AG10803 (cell line): ENCODE measurements around the gene CES5A.

Source experiments
- DNase-seq: peaks from one replicate; pipeline ENCODE4 v3.0.0; 2010; ENCODE audit warnings: low read depth
- H3K4me3 ChIP-seq: 2 replicates; pipeline ENCODE4 v1.5.1; 2011; ENCODE audit warnings: mild to moderate bottlenecking, low read length, control low read depth
- TF ChIP-seq, protein P1 (sequence below): conservative IDR thresholded peaks from 2 replicates; pipeline ENCODE4 v1.5.1; 2011; ENCODE audit warnings: mild to moderate bottlenecking, low read length, control low read depth, inconsistent platforms

The CES5A gene

DNA sequence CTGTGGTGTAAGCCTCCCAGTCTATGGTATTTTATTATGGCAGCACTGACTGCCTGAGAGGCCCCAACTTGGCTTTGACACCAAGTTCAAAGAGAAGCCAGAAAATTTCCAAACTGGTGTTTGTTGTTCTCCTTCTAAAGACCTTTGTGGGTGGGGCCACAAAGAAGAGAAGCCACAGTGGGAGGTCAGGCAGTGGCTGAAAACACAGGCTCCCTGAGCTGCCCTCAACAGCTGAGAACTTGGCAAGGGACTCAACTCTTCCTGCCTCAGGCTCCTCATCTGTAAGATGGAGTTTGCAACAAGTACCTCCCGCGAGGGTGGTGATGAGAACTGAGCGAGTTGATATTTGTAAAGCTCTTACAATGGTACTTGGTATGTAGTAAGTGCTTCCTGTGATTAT is 18.2 kb downstream of the CES5A start:
- TF ChIP-seq, protein P1, sequence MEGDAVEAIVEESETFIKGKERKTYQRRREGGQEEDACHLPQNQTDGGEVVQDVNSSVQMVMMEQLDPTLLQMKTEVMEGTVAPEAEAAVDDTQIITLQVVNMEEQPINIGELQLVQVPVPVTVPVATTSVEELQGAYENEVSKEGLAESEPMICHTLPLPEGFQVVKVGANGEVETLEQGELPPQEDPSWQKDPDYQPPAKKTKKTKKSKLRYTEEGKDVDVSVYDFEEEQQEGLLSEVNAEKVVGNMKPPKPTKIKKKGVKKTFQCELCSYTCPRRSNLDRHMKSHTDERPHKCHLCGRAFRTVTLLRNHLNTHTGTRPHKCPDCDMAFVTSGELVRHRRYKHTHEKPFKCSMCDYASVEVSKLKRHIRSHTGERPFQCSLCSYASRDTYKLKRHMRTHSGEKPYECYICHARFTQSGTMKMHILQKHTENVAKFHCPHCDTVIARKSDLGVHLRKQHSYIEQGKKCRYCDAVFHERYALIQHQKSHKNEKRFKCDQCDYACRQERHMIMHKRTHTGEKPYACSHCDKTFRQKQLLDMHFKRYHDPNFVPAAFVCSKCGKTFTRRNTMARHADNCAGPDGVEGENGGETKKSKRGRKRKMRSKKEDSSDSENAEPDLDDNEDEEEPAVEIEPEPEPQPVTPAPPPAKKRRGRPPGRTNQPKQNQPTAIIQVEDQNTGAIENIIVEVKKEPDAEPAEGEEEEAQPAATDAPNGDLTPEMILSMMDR, result no peak
- H3K4me3 ChIP-seq, result no peak overlapping the region
- no peak for DNase-seq

DNA sequence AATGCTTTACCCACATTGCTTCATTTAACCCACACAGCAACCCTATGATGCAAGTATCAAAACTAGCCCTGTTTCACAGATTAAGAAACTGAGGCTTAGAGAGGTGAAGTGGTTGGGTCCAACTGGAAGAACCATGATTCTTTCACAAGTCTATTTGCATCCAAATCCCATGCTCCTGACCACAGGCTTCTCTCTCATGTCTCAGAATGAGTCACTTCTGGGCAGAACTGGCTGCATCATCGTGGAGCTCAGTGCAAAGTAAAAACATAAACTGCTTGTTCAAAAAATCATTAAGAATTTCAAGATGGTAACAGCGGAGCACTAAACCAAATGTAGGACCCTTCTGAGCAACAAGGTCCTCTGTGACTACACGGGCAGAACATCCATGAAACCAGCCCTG is 22.1 kb downstream of the CES5A start:
- DNase-seq, result peak; percentile 45
- no peak overlapping the region for H3K4me3 ChIP-seq
- TF ChIP-seq, protein P1, result no peak

DNA sequence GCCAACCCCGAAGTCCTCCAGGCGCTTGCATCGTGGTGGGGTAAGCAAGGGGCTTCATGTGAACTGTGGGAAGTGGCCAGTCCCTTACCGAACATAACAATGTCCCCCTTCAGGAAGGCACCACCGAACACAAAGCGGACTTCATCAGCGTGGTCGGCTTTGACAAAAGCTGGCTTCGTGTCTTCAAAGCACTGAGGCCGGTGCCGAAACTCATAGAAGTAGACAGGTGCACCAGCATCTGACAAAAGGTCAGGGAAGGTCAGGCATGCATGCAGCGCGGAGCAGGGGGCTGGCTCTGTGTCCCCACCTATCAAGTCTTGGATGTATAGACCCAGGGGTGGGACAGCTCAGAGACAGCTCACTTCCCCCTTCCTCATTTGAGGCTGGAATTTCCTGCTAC is 25.6 kb downstream of the CES5A start:
- no peak for DNase-seq
- TF ChIP-seq, protein P1, result no peak
- no peak overlapping the region for H3K4me3 ChIP-seq

DNA sequence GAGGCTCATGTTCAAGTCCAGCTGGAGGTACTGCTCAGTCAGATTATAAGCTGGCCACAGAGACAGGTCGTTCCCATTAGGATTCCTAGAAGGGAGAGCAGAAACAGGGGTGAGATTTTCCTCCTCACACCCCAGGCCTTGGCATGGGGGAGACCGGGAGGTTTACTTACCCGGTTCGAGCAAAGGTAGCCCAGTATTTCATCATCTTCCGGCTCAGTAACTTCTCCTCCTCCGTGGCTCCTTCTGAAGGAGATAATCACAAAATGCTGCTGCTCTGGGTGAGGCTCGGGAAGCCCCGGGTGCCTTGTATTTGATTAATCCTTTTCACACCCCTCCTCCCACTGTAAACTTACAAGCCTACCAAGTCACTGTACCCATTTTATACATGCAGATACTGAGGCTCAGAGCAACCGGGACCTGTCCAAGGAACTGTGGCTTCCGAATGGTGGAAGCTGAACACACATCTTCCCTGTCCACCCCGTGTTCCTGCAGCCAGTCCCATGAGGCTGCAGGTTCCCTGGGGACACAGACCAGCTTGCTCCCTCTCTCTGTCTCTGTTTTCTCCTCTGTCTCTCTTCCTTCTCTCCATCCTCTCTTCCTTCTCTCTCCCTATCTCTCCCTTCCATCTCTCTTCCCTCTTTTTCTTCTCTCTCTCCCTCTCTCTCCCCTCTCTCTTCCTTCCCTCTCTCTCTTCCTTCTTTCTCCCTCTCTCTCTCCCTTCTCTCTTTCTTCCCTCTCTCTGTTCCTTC is 28.4 kb downstream of the CES5A start:
- TF ChIP-seq, protein P1, result no peak
- H3K4me3 ChIP-seq, result no peak overlapping the region
- DNase-seq, result no peak

DNA sequence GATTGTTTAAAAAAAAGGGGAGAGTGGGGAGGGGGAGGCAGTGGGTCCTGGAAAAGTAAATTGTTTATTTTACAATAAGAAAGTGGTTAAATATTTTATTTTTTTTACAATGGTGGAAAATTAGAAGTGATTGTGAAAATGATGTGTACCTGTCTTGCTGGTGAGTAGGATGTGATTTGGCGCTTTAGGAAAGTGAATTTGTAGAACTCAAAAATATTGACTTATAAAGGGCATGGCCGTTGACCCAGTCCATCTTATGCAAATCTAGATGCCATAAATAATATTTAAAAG is 32.1 kb downstream of the CES5A start:
- no peak for DNase-seq
- TF ChIP-seq, protein P1, result no peak

DNA sequence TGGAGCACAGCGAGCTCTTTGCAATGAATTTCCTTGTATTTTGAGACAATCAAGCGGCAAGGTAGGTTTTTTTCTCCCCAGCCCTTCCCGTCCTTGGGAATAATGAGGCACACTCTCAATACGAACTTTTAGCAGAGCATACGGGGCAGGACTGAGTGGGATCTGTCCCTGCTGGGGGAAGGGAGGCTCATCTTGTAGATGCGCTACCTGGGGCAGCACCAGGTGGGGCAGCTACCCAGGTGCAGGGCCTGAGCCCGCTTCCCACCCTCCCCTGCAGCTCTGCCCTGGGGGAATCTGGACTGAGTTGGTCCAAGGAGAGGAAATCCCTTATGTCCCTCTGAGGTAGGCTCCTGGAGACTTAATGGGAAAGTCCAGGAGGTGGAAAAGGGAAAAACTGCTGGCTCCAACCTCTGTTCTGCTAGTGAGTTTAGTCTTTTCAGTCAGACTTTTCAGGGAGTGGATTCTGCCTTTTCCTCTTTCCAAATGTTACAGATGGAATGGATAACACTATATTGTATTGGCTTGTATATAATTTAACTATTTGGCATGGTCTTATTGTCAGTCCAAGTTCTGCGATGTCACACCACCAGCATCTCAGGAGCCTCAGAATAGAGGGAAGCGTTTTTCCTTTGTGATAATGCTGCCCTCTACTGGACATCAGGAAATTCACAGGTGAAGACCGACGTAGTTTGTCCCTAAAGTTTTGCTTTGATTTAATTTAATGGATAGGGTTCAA is 32.6 kb downstream of the CES5A start:
- H3K4me3 ChIP-seq, result no peak overlapping the region
- TF ChIP-seq, protein P1, result peak; percentile 76
- peak; percentile 42 for DNase-seq

More for the DNA sequence above, 32.1 kb downstream of the CES5A start:
- H3K4me3 ChIP-seq, result no peak overlapping the region

DNA sequence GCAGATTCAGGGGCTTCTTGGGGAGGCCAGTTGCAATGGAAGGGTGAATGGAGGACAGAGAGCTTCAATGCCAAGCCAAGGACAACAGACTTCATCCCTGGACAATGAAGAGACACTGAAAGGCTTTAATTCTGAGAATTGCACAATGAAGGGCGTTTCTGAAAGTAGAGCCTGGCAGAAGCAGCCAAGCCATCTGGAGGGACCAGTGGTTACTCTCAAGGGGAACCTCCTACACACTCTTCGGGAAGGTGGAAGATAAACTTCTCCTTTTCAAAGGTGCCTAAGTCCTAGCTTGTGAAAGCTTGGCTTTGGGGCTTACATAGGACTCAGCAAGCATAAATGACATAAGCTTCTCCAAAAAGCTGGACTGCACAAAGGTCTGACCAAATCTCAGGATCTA is 36.1 kb downstream of the CES5A start:
- no peak for DNase-seq

More for the DNA sequence above, 36.1 kb downstream of the CES5A start:
- TF ChIP-seq, protein P1, result no peak
- no peak overlapping the region for H3K4me3 ChIP-seq
